PC-9 (cell line): Measurements from ENCODE around the gene MVD. TPM values are rescaled to one million over a fixed set of nuclear protein-coding genes. Genes with fewer than 3 reads are reported as not detected.

Experiments
- BruUV-seq: library from RNA; stranded (reverse); fragments of 400-500 nt; replicated peaks from 2 replicates; lab custom pipeline; 2021; lab: Mats Ljungman, UMichigan
- CTCF ChIA-PET: fragments of 300-600 bp; sonication (Branson Sonifier 250); formaldehyde crosslinking; loops from one replicate; lab custom pipeline; 2022; ENCODE audit warnings: antibody characterized with exemption; lab: Charles Lee
- POLR2A ChIA-PET: fragments of 300-600 bp; sonication (Branson Sonifier 250); formaldehyde crosslinking; loops from one replicate; lab custom pipeline; 2022; ENCODE audit warnings: antibody characterized with exemption; ENCODE audit not compliant: unreplicated experiment; lab: Charles Lee
- DNase-seq, 2 experiments: peaks; one replicate each; pipeline versions ENCODE4 v3.0.0 to v3.0.0-alpha.2; 2015 to 2022; ENCODE audit warnings: mixed read lengths in 1 of 2
- H2AFZ ChIP-seq: fragments of 200-600 bp; sonication (generic); 2 replicates; pipeline ENCODE4 v1.8.1; 2017; ENCODE audit warnings: antibody characterized with exemption
- H3F3A ChIP-seq: fragments of 200-600 bp; sonication (generic); 2 replicates; pipeline ENCODE4 v1.8.1; 2017; ENCODE audit warnings: antibody characterized with exemption, mild to moderate bottlenecking, low read depth; ENCODE audit not compliant: insufficient read depth
- H3K27ac ChIP-seq: fragments of 200-600 bp; sonication (generic); 2 replicates; pipeline ENCODE4 v1.6.1; 2016; ENCODE audit warnings: mixed run types
- H3K27me3 ChIP-seq: fragments of 200-600 bp; sonication (generic); 2 replicates; pipeline ENCODE4 v1.6.1; 2016; ENCODE audit warnings: low read depth, mixed run types; ENCODE audit not compliant: insufficient read depth
- H3K36me3 ChIP-seq: fragments of 200-600 bp; sonication (generic); 2 replicates; pipeline ENCODE4 v1.6.1; 2016; ENCODE audit warnings: low read depth, mixed run types
- H3K4me1 ChIP-seq: fragments of 200-600 bp; sonication (generic); replicated peaks from 2 replicates; pipeline ENCODE4 v1.6.1; 2016; ENCODE audit warnings: mixed run types; ENCODE audit not compliant: insufficient read depth
- H3K4me2 ChIP-seq: fragments of 200-600 bp; sonication (generic); 2 replicates; pipeline ENCODE4 v1.6.1; 2017; ENCODE audit warnings: mixed run types
- H3K4me3 ChIP-seq: fragments of 200-600 bp; sonication (generic); 2 replicates; pipeline ENCODE4 v1.6.1; 2016; ENCODE audit warnings: mixed run types
- H3K79me2 ChIP-seq: fragments of 200-600 bp; sonication (generic); 2 replicates; pipeline ENCODE4 v1.6.1; 2017; ENCODE audit warnings: low read depth, mixed run types
- H3K9me2 ChIP-seq: fragments of 200-600 bp; sonication (generic); 2 replicates; pipeline ENCODE4 v1.8.1; 2017; ENCODE audit warnings: mild to moderate bottlenecking; ENCODE audit not compliant: insufficient read depth
- H3K9me3 ChIP-seq: fragments of 200-600 bp; sonication (generic); 2 replicates; pipeline ENCODE4 v1.8.1; 2016; ENCODE audit warnings: low read depth; ENCODE audit not compliant: insufficient read depth
- H4K20me1 ChIP-seq: fragments of 200-600 bp; sonication (generic); 2 replicates; pipeline ENCODE4 v1.8.1; 2017; ENCODE audit not compliant: insufficient read depth
- CTCF ChIP-seq: fragments of 200-600 bp; sonication (generic); conservative IDR thresholded peaks from 2 replicates; pipeline ENCODE4 v1.6.1; 2017; ENCODE audit warnings: mixed run types, antibody characterized with exemption, mild to moderate bottlenecking, moderate library complexity
- EZH2 ChIP-seq: fragments of 200-600 bp; sonication (generic); IDR thresholded peaks from 2 replicates; pipeline ENCODE4 v1.8.0; 2017; ENCODE audit warnings: antibody characterized with exemption, low read depth
- intact Hi-C: fragments of 100-400 bp; cut with micrococcal nuclease; formaldehyde crosslinking; loops from one replicate; pipeline ENCODE4 v1.10.0; 2022; ENCODE audit not compliant: unreplicated experiment
- total RNA-seq: library from RNA; stranded (reverse); gene quantifications from 2 replicates; pipeline ENCODE4 v1.2.3, GENCODE V29; 2021

Gene MVD
- total RNA-seq, 1 experiment from 2014 or later, result 168 TPM

DNA sequence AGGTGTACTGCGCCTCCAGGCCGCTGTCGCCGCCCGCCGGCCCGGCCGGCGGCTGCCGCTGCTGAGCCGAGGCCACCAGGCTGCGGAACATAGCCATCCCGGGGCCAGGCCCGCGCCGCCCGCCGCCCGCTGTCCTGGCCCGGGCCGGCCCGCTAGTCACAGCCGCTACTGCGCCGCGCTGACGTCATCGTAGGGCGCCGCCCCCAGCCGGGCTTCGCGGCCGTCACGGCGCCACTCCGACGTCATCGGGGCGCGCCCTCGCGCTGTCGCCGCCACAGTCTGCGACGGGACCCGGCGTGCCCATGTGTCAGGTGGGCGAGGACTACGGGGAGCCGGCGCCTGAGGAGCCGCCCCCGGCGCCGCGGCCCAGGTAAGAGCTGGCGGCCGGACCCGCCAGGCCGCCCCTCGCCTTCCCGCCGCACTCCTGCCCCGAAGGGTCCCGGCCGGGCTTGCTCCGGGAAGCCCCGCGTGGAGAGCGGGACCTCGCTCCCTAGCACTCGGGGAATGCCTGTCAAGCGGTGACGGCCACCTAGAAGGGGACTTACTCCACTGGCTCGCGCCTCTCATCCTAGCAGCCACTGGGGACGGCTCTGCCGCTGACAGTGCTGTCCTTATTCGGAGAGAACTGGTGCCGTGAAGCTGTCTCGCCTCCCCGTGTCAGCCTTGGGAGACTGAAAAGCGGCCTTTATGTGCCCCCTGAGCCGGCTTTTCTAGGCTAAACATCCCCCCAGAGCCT is 43.5 kb upstream of the MVD start, which contains the start of the genes CTU2 and RNF166:
Gene CTU2, plus strand, starts transcription at position 275 of the 736 bp plus-strand sequence. Its CDS starts 28 bp downstream, at position 303.
Gene RNF166, minus strand, starts transcription at position 180 of the 736 bp plus-strand sequence. Its CDS starts 83 bp downstream, at position 97.
- POLR2A ChIA-PET, result no interaction called here
- CTCF ChIA-PET, result no interaction called here
- peak; percentile 76 to 93 for DNase-seq

GRCh38 chr16:88705801-88706228 is 42.9 kb upstream of the MVD start:
- no peaks in the 10 kb centered on the region for H3K9me2 ChIP-seq
- H3K9me3 ChIP-seq, result no peaks in the 10 kb centered on the region
- no peak overlapping the region for H3K27ac ChIP-seq
- ChIA-PET POLR2A (interaction anchor here (0.7 kb wide), 1 partner anchor 26 kb away, joined by 8 read pairs; no protein-coding TSS in a partner anchor), CTCF (interaction anchor here (0.7 kb wide), 1 partner anchor 32 kb away, joined by 3 read pairs; no protein-coding TSS in a partner anchor)
- H4K20me1 ChIP-seq, result peaks cover 6% of the 10 kb centered on the region; the same call in 1 of the 2 replicates
- H3K4me2 ChIP-seq, result peak overlapping the region; percentile 100
- H3K36me3 ChIP-seq, result no peaks in the 10 kb centered on the region
- intact Hi-C loops, result no loop called here
- peaks cover 19% of the 10 kb centered on the region for H3K4me1 ChIP-seq
- H3K79me2 ChIP-seq, result peaks cover 19% of the 10 kb centered on the region; the same call in 1 of the 2 replicates
- BruUV-seq, result no TSS peak
- H2AFZ ChIP-seq, result peak overlapping the region; percentile 70
- H3K27me3 ChIP-seq, result no peaks in the 10 kb centered on the region
- no peak for TF ChIP-seq CTCF
- TF ChIP-seq EZH2, result no peak
- no peak for DNase-seq
- H3K4me3 ChIP-seq, result peak overlapping the region; percentile 78
- peaks cover 16% of the 10 kb centered on the region; the same call in 1 of the 2 replicates for H3F3A ChIP-seq

More for the DNA sequence above, 43.5 kb upstream of the MVD start, which contains the start of the genes CTU2 and RNF166:
- Histone ChIP-seq H2AFZ (peak within 1 kb of the TSS; percentile 85), H3K9me3 (no peaks in the 10 kb centered on the region), H3K4me2 (peak within 1 kb of the TSS; percentile 100), H3F3A (peaks cover 16% of the 10 kb centered on the region; the same call in 1 of the 2 replicates), H3K79me2 (peaks cover 19% of the 10 kb centered on the region; the same call in 1 of the 2 replicates), H3K36me3 (no peaks in the 10 kb centered on the region), H3K4me3 (peak within 1 kb of the TSS; percentile 78), H3K27me3 (no peaks in the 10 kb centered on the region), H3K9me2 (no peaks in the 10 kb centered on the region), H3K27ac (no peak within 1 kb of the TSS), H3K4me1 (peaks cover 19% of the 10 kb centered on the region), H4K20me1 (peaks cover 7% of the 10 kb centered on the region; the same call in 1 of the 2 replicates)
- TF ChIP-seq CTCF (no peak), EZH2 (no peak)
- BruUV-seq, result no TSS peak
- intact Hi-C loops, result no loop called here

DNA sequence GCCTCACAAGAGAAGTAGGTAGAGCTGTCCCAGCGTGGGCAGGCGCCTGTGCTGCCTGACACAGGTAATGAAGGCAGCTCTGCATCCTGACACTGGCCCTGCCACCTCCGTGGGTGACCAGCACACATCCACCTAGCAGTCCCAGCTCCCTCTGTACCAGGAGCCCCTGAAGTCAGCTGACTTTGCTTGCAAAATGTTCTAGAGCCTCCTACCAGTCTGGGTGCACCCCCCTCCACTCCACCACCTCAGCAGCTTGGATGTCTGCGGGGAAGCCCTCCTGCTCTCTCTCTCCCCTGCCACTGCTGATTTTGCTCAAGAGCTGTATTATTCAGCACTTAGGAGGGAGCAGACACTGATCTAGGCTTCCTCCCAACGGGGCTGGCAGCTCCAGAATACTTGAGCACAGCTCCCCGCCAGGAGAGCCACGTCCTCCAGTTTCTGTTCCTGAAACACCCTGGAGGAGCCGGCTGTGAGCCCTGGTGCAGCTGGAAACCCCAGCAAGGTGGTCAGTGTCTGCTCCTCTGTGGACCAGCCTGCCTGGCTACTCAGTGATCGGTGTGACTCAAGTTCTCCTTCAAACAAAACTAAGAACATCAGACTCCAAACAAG is 42.3 kb upstream of the MVD start:
- no peaks in the 10 kb centered on the region for H3K36me3 ChIP-seq
- intact Hi-C loops, result no loop called here
- CTCF ChIA-PET, result interaction anchor here (0.7 kb wide), 1 partner anchor 32 kb away, joined by 3 read pairs; no protein-coding TSS in a partner anchor
- no peaks in the 10 kb centered on the region for H3K9me2 ChIP-seq
- peaks cover 16% of the 10 kb centered on the region; the same call in 1 of the 2 replicates for H3F3A ChIP-seq
- no peak for DNase-seq
- H4K20me1 ChIP-seq, result peaks cover 6% of the 10 kb centered on the region; the same call in 1 of the 2 replicates
- H3K79me2 ChIP-seq, result peaks cover 19% of the 10 kb centered on the region; the same call in 1 of the 2 replicates
- peak overlapping the region; percentile 70 for H2AFZ ChIP-seq
- H3K9me3 ChIP-seq, result no peaks in the 10 kb centered on the region
- H3K27ac ChIP-seq, result no peak overlapping the region
- no peaks in the 10 kb centered on the region for H3K27me3 ChIP-seq
- H3K4me3 ChIP-seq, result peak overlapping the region; percentile 78
- TSS peak; percentile 34 for BruUV-seq
- POLR2A ChIA-PET, result interaction anchor here (0.6 to 0.7 kb wide), 3 partner anchors 25 to 450 kb away, joined by 3 to 8 read pairs (median 3); partner anchors contain the start of gene APRT
- no peak for TF ChIP-seq CTCF
- TF ChIP-seq EZH2, result no peak
- H3K4me1 ChIP-seq, result peaks cover 19% of the 10 kb centered on the region
- H3K4me2 ChIP-seq, result peak overlapping the region; percentile 100
